Activated CD8-positive, alpha-beta memory T cell treated with anti-CD3 and anti-CD28 coated beads for 4 hours (primary cell): Measurements from ENCODE around the gene RASD2.

Experiments
- DNase-seq, 2 donors: peaks; one replicate each; pipeline ENCODE4 v3.0.0-alpha.2; 2020; ENCODE audit warnings: low read depth in 2 of 2

Gene RASD2

DNA sequence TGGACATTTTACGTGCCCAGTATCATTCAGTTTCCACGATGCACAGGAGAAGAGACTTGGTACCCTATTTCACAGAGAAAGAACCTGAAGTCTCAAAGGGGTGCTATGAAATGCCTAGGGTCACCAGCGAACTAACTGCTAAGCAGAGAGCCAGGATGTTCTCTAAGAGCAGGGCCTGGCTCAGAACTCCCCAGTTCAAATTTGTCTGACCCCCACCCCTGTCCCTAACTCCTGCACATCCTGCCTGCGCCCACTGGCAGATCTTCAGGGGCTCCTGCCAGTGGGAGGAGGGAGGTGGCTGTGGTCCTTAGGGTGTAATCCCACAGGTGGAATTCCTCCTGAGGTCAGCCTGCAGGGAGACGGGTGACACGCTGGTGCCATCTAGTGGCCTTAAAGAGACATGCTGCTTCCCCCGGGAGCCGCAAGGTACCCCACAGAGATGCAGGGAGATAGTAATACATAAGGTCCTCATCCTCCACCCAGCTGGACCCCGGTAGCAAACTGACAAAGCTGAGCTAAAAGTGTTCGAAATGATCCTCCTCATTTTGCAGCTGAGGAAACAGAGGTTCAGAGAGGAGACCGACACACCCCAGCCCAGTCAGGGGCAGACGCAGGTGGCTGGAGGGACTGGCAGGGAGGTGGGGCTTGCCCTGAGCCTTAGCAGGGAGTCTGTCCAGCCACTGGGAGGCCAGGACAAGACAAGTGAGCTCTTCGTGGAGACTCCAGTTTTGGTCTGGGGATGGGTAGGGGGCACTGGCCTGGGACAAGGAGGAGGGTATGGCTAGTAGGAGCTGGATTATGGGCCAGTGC is 42.4 kb downstream of the RASD2 start:
- peak in 1 of 2 donors; percentile 20 for DNase-seq

DNA sequence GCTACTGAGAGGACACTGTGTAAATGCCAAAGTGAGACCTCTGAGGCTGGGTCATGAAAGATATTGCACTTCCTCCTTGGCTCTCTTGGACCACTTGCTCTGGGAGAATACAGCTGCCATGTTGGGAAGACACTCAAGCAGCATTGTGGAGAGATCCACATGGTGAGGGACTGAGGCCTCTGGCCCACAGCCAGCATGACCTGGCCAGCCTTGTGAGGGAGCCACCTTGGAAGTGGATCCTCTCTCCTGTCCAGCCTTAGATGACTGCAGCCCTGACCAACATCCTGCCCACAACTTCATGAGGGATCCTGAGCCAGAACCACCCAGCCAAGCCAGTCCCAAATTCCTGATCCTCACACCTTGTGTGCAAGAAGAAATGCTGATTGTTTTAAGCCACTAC is 46.1 kb downstream of the RASD2 start:
- no peak for DNase-seq

DNA sequence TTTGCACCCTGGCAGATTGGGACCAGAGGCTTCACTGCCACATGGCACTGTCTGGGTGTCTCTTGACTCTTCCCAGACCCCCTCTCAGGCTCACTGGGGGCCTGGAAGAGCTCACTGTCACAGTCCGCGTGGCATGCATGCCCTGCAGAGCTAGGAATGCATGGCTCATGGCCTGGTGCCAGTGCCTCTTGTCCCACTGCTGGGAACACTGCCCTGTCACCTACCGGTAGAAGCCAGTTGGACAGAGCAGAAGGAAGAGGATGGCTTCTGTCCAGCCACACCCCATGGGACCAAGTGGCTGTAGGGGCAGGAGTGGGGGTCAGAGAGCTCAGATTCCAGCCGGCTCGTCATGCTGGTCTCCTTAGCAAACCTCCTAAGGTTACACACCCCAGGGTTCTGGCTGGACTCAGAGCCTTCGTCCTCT is 46.8 kb downstream of the RASD2 start:
- no peak for DNase-seq

DNA sequence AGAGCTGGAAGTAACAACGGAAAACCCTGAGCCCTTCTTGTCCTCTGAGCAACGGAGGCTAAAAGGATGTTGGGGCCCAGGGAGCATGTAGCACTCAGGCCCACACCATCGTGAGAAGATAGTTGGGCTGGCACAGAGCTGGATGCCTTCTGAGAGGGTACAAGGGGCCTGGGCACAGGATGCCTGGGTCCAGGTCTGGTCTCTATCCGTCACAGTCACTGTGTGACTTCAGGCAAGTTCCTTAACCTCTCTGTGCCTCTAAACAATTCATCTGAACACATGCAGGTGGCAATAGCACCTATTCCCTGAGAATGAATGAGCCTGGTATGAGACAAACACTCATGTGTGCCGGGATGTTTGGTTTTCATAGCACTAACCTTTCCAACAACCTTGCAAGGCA is 47.3 kb downstream of the RASD2 start:
- DNase-seq = no peak

DNA sequence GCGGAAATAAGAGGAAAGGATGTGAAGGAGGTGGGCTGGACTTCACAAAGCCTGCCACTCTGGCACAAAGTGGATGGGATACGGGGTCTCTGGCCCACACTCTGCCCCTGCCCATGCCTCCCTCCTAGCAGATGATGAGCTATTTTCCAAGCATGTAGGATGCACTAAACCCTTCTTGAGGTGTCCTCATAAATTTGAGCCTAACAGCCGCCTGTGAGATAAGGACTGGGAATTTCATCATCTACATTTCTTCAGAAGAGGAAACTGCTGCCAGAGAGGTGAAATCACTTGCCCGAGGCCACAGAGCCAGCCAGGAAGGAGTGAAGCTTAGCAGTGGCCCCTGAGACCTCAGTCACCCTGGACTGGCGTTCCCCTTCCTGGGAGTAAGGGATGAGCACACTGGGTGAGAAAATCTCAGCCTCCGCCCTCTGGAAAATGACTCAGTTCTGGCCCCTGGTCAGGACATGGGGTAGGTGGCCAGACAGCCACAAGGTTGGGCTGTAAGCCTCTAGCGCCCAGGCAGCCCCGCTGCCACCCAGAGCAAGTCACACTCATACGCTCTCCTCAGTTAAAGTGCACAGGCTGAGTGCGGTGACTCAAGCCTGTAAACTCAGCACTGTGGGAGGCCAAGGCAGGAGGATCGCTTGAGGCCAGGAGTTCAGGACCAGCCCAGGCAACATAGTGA is 48.6 kb downstream of the RASD2 start:
- no peak for DNase-seq

DNA sequence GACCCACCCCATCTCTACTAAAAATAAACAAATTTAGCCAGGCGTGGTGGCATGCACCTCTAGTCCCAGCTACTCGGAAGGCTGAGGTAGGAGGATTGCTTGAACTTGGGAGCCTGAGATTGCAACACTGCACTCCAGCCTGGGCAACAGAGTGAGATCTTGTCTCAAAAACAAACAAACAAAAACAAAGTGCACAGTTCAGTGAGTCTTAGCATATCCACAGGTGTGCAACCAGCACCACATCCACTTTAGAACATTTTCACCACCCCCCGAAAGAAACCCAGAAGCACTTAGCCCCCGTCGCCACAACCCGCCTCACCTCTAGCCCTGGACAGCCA is 49.1 kb downstream of the RASD2 start:
- DNase-seq = no peak

DNA sequence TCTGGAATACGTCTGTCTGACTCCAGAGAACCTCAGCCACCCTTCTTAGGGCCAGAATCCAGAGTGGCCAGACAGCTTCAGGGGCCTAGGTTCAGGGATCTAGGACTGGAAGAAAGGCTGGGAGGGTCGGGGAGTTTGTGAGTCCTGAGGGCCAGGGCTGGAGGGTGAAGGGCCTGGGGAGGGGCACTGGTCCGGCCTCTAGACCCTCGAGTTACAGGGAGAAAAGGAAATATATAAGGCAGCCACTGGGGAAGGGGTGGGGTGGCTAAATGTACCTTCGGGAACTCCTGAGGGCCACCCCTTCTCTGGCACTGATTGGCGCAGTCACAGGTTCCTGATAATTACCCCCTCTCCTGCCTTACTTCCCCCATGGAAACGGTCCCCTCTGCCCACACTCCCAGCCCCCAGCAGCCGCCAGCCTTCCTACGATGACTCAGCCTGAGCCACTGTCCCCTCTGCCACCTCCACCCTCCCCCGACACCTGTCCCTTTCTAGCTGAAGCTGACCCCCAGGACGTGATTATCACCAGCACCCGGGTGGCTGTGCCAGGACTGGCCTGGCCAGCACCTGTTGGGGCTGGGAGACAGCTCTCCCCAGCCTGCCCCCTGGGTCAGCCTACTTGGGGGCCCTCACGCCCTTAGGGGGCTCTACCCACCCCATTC is 50.1 kb downstream of the RASD2 start:
- DNase-seq = no peak

DNA sequence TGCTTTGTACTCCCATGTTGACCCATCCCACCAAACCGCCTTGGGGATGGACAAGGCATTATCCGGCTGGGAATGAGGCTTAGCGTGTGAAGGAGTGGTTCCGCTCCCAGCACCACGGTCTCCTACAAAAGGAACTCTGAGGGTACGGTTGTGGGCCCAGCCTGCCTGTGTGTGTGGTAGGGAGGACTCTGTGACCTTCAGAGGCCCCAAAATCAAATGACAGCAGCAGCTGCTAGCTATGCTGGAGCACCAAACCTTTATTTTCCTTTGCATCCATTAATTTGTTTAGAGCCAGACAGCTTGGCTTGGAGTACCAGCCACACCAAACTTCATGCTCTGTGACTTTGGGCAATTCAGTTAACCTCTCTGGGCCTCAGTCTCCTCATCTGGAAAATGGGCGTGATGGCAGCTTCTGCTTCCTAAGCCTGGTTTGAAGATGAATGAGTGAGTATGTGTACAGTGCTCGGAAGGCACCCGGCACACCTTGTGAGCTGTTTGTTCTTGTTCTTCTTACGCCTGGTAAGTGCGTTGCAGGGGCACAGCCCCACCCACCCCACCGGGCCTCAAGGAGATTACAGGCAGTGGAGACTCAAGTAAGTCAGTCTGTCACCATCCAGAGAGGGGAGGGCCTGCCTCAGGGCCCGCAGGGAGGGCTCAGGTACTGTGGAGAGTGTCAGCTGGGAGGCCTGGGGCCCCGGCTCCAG is 51.2 kb downstream of the RASD2 start:
- no peak for DNase-seq

DNA sequence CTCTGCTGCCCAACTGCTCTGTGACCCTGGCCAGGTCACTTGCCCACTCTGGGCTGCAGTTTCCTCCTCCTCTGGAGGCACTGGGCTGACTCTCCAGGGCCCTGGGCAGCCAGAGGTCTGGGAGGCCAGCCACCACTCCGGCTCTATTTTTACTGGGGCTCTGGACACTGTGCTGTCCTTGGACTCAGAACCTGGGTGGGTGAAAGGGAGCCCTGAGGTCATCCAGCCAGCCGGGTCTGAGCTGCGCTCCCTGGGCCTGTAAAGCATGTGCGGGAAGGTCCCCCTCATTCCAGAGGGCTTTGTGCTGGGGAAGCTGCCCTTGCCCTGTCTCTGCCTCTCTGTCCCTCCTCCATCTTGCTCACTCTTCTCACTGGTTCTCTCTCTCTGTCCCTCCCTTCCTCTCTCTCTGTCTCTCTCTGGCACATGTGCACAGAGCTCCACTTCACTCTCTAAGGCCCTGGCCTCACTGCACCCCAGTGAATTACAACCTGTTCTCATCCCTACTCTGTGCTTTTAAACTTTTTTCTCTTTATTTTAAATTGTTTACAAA is 51.9 kb downstream of the RASD2 start:
- no peak for DNase-seq

DNA sequence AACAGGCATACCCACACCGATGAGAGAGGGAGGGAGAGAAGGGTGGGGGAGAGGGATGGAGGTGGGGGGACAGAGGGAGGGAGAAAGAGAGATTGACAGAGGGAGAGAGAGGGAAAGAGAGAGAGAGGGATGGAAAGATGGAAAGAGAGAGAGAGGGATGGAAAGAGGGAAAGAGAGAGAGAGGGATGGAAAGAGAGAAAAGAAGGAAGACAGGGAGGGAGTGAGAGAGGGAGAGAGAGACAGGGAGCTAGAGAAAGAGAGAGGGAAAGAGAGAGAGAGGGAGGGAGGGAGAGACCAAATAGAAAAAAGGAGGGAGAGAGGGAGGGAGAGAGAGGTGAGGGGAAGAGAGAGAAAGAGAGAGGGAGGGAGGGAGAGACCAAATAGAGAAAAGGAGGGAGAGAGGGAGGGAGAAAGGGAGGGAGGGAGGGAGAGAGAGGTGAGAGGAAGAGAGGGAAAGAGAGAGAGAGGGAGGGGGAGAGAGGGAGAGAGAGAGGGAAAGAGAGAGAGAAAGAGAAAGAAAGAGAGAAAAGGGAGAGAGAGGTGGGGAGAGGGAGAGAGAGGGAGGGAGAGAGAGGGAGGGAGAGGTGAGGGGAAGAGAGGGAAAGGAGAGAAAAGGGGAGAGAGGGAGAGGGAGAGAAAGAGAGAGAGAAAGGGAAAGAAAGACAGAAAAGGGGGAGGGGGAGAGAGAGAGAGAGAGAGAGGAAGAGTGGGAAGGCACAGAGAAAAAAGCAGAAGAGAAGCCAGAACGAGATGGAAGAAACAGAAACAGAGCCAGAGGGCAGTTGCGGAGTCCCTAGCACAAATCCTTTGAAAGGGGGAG is 52.6 kb downstream of the RASD2 start:
- DNase-seq = no peak

DNA sequence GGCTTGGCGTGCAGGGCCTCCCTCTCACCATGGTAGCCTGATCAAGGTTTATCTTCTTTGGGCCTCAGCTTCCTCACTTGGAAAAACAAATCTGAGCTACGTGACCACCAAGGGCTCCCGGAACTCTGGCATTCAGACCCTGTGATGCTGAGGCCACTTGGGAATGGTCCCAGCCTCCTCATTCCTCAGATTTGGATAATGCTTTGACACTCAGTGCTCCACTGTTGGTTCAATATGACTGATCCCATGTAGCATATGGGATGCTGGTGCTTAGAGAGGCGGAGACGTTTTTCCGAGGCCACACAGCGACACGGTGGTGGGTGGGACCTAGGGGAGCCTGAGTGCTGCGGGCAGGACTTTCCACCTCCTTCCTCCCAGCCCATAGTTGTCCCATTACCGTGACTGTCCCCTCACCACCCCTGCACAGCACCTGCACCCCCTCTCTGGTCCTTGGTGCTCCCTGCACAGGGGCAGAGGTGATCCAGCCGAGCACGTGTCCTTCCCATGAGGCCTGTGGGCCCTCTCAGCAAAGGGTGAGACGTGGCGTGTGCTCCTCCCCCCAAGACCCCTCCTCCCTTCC is 53.4 kb downstream of the RASD2 start:
- DNase-seq = no peak

DNA sequence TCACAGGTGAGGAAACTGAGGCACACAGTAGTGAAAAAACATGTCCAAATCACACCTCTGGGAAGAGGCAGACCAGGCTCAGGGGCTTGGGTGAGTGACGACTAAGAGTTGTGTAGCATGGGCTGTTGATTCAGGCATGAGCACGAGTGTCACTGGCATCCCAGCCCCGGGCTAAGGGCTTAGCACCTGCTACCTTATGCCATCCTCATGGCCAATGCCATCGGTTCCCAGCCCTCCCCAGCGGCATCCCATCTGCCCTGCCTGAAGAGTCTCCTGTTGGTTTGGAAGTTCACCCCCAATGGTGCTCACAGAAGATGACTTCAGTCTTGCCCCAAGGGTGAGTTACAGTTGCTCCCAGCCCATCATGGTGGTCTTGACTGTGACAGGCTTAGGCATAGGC is 54.1 kb downstream of the RASD2 start:
- no peak for DNase-seq

DNA sequence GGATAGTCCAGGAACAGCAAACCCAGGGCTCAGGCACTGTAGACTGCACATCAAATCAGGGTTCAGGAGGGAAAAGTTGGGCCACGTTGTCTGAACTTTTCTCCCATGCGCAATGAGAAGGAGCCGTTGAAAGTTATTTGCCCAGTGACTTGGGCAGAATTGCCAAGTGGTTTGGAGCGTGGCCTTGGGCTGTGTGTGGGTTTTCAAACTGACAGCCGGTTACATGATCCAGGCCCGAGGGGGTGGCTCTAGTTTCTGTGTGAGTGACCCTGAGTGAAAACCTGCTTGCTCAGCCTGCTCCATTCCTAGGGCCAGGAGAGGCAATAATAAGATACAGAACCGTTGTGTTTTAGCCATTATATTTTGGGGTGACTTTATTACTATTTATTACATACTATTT is 56.2 kb downstream of the RASD2 start:
- no peak for DNase-seq

DNA sequence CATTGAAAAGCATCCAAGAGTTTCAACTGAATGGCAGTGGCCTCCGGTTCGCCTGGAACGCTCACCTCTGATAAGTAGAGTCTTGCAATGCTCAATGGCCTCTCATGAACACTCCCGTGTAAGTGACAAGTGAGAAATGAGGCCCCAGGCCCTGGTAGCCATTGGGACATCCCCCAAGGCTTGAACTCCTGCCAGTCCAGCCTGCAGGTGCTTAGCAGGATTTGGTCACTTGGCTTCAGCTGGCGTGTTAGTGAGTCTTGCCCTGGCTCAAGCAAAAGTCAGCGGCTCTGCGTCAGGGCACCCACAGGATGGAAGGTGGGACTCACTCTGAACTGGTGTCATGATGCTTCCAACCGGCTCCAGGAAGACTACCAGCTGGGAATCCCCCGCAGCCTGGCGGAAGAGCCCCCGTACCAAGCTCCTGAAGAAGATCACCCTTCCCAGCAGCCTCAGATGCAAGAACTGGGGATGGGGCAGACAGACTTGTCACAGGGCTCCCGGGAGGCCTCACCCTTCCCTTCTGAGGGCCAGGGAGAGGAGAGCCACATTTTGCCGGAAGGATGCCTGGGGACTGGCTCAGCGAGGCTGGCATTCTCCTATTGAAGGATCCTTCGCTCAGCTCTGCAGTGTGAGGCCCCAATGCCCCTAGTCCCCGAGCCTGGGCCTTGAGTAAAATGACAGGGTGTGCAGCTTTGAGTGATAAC is 57.2 kb downstream of the RASD2 start:
- no peak for DNase-seq

DNA sequence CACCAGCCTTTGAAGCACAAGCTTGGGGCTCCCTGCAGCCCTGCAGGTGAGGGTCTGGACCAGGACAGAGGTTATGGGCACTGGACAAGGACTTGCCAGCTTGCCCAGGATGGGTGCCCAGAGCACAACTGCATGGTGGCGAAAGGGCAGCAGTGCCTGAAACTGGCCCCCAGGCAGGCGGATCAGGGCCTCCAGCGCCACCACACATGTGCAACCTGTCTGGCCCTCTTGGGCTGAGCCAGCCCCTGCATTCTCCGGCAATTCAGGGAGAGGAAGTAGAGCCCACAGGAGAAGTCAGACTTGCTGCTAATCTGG is 57.7 kb downstream of the RASD2 start:
- no peak for DNase-seq

DNA sequence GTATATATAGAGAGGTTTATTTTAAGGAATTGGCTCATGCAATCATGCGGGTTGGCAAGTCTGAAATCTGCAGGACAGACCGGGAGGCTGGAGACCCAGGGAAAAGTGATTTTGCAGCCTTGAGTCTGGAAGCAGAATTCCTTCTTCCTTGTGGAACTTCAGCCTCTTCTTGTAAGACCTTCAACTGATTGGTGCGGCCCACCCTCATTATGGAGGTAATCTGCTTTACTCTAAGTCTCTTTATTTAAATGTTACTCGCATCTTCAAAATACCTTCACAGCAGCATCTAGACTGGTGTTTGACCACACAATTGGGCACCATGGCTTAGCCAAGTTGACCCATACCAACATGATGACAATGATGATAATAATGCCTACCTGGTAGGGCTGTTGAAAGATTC is 58.7 kb downstream of the RASD2 start:
- no peak for DNase-seq

DNA sequence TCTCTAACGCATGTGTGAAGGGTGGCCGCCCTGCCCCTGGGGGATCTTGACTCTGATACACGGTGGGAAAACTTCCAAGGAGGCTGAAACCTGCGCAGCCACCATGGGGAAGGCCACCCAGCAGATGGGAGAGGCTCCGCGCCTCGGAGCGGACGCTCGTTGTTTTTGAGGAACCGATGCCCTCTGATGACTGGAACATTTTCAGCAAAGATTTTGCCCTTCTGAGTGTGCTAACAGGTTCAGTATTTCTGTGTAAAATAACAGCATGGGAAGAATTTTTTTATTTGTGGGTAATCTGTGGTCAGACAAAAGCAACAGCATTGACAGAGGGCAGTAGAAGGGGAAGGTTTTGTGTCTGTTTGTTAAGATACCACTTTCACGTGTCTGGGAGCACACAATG is 59.8 kb downstream of the RASD2 start:
- DNase-seq = no peak

DNA sequence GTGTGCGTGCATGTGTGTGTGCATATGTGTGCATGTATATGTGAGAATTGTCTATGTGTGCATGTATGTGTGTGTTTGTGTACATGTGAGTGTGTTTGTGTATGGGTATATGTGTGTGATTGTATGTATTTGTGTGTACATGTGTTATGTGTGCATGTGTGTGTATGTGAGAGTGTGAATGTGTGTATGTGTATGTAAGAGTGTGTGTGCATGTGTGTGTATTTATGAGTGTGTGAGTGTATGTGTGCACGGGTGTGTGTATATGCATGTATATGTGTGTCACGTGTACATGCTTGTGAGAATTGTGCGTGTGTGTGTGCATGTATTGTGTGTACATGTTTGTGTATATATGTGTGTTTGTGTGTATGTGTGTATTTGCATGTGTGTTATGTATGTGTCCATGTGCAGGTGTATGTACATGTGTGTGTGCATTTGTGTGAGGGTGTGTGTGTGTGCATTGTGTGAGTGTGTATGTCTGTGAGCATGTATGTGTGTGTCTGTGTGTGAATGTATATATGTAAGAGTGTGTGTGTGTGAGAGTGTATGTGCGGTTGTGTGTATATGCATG is 60.5 kb downstream of the RASD2 start:
- DNase-seq = no peak

DNA sequence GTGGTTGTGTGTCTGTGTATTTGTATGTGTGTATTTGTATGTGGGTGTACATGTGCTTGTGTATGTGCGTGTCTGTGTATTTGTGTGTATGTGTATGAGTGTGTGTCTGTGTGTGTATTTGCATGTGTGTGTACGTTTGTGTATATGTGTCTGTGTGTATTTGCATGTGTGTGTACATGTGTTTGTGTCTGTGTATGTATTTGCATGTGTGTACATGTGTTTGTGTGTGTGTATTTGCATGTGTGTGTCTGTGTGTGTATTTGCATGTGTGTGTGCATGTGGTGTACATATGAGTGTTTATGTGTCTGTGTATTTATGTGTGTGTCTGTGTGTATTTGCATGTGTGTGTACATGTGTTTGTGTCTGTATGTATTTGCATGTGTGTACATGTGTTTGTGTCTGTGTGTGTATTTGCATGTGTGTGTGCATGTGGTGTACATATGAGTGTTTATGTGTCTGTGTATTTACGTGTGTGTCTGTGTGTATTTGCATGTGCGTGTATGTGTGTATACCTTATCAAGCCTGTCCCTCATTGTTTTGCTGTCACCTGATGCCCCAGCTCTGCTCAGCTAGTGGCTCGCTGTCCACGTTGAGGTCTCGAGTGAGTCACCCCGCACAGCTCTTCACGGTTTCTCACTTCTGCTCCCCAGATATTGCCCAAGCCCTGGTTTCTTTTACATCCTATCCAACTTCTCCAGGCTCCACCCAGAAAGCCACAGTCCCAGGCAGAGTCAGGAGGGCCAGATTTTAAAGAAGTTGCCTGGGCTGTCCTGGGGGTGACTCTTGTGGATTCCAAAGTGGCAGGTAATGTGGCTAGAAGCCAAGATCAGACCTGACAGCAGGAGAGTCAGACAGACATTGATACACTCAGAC is 61.3 kb downstream of the RASD2 start:
- no peak for DNase-seq
